HG03342 (cell line): Measurements from ENCODE around the gene ATP8B3.

Experiments
- ATAC-seq: cut with Tn5 transposase; IDR thresholded peaks from one replicate; pipeline ENCODE4 v1.9.1; 2021; ENCODE audit warnings: mild to moderate bottlenecking, moderate library complexity; ENCODE audit not compliant: unreplicated experiment

Gene ATP8B3

DNA sequence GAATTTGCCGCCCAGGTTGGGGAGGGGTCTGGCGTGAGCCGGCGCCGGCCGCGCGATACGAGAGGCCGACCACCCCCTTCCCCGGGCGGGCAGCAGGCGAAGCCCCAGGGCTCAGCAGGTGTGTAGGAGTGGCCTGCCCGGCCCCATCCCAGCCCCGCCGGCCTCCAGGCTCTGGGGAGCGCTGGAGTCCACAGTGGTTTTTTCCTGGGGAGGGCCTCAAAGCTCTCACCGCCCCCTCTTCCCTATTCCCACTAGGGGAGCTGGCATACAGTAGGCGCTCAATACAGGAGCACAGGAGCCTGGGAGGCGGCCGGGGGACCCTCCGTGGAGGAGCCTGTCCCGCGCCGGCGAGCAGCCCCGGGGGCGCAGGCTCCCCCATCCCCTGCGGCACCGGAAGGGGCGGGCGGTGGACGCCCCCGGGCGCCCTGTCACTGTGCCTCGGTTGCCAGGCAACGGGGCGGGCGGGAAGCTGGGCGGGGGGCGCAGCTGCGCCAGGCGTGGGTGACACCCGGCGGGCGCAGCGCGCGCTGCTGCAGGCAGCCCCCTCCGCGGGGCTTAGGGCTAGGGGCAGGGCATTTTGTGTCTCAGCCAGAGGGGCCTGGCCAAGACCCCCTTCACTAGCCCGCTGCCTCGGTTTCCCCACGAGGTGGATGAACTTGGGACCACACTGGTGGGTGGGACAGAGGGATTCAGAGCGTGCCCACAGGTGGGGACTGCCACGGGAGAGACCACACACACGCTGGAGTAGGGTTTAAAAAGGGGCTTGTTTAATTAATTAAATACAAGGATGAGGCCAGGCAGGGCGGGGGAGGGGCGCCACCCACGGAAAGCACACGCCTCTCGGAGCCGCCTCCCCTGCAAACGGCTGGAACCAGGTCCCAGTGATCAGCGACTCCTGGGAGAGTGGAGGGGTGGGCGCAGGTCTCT, 39.8 kb upstream of the ATP8B3 start:
- no peak for ATAC-seq

DNA sequence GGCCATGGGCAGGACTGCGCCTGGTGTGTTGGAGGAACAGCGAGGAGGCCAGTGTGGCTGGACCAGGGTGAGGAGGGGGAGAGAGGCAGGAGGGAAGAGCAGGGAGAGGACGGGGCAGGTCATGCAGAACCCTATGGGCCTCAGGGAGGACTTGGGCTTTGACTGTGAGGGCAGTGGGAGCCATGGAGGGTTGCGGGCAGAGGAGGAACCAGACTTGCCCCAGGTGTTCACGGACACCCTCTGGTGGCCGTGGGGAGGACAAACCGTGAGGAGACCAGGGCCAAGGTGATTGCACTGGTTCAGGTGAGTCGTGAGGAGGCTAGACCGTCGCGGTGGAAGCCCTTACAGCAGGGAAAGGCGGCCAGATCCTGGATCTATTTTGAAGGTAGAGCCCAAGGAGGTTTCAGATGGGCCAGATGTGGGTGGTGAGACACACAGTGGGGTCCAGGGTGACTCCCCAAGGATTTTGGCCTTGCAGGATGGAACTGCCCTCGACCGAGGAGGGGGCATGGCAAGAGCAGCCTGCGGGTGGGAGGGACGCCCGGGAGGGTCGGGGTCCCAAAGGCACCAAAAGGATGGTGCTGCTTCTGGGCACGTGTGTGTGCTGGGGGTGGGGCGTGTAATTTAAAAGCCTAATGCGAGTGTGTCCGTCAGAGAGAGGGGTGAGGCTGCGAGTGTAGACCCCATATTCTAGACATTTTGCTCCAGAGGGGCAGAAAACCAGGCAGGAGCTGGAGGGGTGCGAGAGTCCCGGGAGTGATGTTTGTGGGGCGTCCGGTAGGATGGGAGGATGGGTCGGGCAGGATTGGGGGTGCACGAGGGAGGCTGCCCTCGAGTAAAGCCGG, 39.0 kb upstream of the ATP8B3 start:
- ATAC-seq = no peak

DNA sequence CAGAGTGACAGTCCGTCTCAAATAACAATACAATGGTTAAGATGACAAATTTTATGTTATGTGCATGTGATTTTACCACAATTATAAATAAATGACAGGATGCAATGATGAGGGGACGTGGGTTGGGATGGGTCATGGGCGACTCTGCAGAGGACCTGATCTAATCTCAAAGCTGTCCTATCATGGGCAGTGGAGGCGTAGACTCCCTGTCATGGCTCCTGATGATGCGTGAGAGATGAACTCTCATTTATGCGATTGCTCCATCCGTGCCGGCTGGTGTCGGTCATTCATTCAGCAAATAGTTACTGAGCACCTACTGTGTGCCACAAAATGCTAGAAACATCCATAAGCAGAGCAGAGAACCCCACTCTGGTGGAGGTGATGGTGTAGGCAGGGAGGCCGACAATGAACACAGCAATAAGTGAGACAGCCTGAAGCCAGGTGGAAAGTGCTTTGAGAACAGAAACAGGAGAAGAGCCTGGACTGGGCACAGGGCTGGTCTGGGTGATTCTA, 37.9 kb upstream of the ATP8B3 start:
- ATAC-seq = no peak

DNA sequence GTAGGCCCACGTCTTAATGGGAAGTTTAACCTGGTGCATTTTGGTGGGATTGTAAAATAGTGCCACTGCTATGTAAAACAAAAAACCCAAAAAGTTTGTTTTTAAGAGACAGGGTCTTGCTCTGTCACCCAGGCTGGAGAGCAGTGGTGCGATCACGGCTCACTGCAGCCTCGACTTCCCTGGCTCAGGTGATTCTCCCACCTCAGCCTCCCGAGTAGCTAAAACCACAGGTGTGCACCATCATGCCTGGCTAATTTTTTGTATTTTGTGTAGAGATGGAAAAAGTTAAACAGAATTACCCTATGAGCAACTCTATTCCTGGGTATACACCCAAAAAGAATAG, 37.0 kb upstream of the ATP8B3 start:
- no peak for ATAC-seq

DNA sequence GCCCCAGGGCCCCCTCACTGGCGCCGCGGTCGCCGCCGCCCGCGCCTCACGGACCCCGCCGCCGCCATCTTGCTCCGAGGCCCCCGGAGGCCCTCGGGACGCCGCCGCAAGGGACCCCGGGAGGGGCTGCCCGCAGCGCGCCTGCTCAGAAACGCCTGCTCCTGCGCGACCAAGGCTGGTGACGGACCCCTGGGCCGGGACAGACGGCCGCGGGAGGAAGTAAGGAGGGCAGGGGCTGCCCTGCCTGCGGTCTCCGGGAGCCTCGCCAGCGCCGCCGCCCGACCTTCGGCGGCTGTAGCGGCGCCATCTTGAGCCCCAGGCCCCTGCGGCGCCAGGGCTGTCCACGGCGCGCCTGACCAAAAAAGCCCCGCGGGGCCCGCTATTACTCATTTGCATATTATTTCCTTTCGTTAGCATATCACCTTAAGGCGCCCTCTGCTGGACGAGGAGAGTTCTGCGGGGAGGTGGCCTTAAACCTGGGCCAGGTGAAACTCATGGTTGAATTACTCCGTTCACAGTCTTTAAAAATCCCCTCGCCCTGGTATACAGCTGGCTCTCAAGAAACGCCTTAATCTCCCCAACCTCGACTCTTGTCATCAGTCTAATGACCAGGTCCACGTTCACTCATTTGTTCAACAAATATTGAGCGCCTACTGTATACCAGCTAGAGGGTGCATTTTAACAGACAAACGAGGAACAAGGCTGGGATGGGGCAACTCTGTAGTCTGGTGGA, 36.5 kb upstream of the ATP8B3 start, which contains the start of gene REXO1:
Gene REXO1 (minus strand): TSS at position 85 of the 733 bp plus-strand sequence. CDS start 125 bp downstream, outside the sequence.
- ATAC-seq = peak; percentile 57

DNA sequence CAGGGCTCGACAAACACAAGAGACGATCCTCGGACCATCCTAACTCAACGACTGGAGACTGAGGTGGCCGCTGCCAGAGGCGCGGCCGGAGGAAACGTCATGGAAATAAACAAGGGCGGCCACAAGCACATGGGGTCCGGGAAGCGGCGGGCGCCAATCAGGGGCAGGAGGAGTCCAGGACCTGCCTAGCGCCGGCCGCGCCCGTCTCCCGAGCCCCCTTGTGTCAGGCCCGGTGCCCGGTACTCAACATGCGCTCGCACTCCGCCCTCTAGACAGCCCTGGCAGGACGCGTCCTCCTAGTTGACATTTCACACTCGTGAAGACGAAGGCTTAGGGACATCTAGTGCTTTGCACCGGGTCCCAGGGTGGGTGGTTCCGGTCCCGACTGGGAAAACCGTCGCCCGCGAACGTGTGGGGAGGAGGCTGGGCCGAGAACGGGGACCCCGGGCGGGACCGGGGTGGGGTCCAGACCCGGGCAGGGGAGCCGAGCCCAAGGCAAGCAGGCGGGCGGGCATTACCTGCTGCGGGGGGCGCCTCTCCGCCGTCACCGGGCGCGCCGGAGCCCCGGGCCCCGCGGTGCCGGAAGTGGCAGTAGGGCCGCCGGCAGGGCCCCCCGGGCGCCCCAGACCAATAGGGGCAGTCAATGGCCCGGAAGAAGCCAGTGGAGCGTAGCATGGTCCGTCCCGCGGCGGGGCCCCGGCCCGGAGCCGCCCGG, 35.8 kb upstream of the ATP8B3 start:
- no peak for ATAC-seq

DNA sequence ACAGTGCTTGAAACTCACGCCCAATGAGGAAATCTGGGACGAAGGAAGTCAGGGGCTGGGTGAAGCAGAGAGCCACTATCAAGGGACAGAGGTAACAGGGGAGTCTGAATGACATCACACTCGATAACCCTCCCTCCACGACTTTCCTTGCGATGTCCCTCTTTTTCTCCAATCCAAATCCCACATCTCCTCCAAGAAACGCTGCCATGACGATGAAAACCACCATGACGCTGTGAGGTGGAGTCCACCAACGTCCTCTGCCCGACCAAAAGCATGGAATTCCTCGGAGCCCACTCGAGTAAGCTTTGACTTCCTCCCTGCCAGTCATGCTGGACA, 35.2 kb upstream of the ATP8B3 start:
- no peak for ATAC-seq

DNA sequence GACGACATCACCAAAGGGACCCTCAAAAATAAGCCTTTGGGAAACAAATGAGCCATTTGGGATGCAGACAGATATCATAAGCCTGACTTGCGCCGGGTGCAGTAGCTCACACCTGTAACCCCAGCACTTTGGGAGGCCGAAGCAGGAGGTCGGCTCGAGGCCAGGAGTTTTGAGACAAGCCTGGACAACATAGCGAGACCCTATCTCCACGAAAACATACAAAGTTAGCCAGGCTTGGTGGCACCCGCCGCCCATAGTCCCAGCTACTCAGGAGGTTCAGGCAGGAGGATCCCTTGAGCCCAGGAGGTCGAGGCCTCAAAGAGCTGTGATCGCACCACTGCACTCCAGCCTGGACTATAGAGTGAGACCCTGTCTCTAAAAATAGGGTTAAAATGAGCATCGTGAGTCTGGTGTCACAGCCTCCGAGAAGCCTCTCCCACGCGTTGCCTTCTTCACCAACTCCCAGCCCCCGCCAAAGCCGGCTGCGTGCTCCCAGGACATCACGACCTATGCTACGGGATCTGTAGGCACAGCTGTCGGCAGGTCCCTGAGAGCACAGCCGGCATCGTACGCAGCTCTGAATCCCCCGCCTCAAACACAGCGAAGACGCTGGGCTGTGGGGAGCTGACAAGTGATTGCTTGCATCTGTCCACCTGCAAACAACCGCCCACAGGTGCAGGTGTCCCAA, 34.6 kb upstream of the ATP8B3 start:
- no peak for ATAC-seq

DNA sequence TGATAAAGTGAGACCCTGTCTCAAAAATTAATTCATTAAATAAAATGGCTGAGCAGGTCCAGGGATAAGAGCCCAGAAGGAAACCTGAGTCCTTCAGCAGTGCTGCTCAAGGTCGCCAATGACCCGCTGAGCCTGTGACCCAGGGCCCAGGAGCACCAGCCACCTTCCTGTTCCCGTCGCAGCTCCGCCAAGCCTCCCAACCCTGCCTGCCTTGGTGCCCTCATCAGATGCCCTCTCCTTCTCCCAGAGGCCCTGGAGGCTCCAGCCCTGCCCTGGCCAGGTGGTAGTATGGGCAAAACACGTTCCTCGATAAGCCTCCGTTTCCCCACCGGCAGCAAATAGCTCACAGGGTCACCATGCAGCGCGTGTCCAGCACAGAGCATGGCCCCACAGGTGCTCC, 33.6 kb upstream of the ATP8B3 start:
- no peak for ATAC-seq

DNA sequence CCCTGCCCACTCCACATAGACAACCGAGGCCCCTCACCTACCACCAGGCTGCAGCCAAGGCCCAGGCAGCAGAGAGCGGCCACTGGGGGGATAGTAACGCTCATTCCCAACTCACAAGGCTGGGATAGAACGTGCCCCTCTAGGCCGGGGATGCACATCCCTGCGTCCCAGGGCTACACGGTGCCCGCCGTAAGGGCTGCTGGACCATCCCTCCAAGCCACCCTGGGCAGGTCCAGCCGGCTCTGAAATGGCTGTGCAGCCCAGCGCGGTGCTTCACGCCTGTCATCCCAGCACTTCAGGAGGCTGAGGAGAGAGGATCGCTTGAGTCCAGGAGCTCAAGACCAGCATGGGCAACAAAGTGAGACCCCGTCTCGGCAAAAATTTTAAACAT, 33.0 kb upstream of the ATP8B3 start:
- no peak for ATAC-seq

DNA sequence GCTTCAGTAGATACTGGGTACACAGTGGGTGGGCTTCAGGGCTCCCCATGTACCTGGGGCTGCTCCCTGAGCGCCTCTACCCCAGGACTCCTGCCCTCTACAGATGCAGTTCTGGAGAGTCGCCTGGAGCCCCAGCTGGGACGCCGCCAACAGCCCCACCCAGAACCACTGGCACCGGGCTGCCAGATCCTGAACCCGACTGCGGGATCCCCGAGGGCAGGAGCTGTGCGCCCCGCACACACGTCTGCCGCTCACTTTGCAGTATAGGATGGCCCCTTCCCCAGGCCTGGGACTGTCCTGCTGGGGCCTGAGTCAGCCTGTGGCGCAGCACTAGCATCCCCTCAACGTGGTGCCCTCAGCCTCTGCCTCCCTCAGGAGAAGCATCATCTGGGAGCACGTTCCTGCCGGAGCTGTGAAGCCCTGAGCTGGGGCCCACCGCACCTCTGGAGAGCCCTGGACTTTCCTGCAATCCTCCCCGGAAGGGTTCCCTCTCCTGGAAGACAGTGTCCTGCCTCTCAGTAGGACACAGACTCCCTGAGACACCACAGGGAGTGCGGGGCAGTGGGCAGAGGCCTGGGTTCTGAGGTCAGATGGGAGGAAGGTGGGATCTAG, 32.5 kb upstream of the ATP8B3 start:
- ATAC-seq = no peak

DNA sequence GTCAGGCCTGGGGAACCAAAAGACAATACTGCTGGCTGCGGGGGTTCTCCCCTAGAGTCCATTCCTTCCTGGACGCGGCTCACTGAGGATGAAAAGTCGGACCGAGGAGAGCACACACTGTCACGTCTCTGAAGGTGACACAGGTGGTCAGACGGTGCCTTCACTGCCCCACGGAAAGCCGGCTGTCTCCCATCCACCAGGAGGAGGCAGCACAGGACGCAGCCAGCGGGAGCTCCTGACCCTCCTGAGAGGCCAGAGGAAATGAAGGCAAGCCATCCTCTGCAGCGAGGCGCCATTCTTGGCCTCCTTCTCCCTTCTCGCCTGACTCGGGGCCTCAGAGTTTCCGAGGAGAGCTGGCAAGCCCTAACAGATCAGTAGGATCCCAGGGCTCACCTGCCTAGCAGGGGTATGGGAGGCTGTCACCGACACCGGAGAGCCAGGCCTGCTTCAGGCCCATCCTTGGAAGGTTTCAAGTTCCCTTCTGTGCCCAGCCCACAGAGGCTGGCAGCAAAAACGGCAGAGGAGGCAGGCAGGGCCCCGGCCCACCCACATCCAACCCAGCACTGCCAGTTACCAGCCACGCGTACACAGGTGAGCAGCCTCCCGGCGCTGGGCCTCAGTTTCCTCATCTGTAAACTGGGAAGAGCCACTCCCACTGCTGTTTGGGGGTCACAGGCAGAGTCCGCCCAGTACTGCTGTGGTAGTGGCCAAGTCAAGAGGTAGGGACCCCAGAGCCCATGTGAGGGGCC, 31.7 kb upstream of the ATP8B3 start:
- ATAC-seq = no peak

DNA sequence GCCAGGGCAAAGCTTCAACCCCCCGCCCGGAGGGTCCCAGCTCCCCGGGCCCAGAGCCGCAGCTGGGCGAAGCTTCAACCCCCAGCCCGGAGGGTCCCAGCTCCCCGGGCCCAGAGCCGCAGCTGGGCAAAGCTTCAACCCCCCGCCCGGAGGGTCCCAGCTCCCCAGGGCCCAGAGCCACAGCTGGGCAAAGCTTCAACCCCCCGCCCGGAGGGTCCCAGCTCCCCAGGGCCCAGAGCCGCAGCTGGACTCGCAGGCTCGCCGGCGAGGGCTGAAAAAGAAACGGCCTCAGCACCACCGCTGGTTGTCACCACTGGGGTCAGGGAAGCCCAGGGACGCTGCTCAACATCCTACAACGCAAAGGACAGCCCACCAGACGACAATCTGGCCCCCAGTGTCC, 31.0 kb upstream of the ATP8B3 start:
- ATAC-seq = no peak

DNA sequence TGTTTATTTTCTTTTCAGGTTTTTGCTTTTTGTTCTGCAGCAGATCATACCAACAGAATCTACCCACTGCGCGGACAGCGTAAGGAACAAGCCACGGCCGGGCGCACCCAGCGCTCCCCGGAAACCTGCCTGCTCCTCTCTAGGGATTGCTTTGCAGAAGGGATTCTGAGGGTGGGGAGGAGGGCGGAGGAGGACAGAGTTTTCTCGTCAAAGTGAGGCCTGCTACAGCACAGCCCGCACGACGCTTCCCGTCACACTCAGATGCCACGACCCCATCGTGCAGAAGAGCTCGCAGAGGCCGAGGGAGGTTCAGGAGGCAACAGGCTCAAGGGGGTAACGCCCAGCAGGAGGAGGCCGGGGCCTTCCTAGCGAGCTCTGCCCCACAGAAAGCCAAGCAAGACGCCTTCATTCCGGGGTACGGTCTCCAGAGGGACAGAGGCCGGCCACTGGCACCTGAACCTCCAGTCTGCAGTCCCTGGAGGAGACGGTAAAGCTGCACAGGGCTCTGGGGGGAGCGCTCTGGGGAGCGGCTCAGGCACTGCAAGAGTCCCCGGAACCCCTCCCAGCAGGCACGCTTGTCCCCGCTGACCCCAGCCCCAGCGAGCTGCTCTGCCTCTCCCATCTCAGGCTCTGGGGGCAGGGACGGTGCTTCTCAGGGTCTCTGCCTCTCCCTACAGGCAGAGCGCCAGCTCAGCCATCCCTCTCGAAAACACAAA, 29.3 kb upstream of the ATP8B3 start:
- no peak for ATAC-seq

DNA sequence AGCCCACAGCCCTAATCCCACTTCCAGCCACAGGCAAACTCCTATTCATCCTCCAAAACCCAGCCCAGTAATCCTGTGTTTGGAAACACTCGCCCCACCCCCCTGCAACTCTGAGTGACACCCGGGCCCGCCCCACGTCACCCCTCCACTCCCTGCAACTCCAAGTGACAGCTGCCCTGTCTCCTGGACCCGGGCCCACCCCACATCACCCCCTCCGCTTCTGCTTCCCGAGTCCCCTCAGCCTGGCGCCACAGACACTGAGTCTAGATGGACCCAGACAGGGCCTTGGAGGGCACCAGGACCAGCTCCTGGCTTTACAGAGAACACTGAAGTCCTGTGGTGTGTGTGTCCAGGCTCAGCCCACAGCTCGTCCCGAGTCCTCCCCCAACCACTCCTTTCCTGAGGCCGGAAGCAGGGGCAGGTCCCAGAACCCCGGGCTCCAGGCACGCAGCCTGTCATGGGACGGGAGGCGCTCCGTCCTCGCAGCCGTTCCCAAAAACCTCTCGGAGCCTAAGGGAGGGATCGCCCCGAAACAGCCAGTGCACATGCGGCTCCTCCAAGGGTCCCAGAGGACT, 28.6 kb upstream of the ATP8B3 start:
- ATAC-seq = no peak

DNA sequence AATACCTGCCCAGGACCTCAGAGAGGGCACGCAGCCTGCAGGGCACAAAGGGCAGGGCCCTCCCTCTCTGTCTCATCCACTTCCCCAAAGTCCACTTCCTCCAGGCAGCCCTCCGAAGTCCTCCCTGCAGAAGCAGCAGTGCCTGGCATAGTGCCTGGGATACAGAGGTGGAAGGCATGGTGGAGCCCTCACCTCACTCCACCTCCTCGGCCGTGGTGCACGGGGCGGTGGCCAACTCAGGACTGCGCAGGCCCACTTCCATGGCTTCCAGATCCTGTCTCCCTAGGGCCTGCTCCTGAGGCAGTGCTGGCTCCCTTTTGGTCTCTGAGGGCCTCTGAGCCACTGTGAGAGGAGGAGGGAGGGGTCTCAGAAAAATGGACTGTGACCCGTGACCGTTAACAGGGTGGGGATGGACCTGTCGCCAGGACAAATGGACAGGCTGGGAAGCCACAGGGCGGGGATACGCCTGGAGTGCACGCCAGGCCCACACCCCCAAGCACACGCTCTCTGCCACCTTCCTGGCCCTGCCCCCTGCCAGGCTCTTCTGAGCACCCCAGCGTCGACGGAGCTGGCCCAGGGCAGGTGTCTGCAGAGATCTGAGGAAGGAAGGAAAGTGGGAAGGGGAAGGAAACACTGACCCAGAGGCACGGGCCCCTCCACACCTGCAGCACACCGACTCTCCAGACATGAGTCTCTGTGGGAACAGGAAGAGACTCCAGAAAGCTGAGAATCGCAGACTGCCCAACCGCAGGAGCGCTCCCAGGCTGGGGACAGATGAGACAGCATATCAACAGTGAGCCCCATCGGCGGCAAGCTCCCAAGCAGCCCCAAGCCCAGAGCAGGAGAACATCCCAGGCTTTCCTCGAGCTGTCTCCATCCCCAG, 27.8 kb upstream of the ATP8B3 start:
- no peak for ATAC-seq

DNA sequence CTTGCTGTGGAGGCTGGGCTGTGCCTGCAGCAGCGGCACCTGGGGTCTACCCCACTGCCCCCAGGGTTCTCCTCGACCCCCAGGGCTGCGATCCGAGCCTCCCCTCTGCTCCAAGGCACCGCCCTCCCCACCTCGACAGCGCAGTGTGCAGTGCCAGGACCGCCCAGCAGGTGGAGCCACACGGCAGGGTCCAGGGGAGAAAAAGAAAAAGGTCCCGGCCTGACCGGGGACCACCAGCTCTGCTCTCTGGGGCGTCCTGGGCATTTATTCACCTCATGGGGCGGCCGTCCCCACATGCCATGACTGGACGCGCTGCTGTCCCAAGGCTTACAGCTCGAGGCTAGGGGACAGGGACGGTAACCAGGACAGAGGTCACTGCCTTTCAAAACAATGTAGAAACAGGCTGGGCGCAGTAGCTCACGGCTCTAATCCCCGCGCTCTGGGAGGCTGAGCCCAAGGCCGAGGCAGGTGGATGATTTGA, 25.6 kb upstream of the ATP8B3 start:
- ATAC-seq = no peak
